HG02588 (cell line): Measurements from ENCODE around the gene MAP3K5.

Experiments used
- ATAC-seq: cut with Tn5 transposase; IDR thresholded peaks from one replicate; pipeline ENCODE4 v1.9.1; 2021; ENCODE audit warnings: mild to moderate bottlenecking, moderate library complexity; ENCODE audit not compliant: unreplicated experiment

MAP3K5 gene

DNA sequence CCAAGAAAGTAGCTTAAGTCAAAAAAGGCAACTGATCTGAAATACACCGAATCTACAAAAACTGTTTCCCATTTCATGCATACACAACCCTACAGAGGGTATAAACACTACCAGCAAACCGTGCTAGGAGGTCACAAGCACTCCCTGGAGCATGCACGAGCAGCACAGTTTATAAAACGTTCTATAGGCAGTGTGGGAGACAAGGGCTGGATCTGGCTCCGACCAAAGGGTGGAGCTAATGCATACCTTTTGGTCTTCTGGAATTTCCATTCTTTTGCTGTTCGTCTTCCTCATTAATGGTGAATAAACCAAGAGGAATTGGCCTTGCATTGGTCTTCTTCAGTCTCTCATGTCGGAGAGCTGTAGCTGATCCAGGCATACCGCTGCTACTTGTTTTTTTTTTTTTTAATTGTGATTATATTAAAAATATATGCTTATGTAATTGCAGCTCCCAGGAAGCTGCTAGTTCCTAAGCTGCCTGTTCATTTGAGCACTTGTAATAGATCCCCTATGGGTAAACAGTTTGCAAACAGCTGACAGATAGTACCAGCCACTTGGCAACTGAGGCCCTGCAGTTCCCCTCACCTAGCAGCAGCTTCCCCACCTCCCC, 266.6 kb downstream of the MAP3K5 start:
- no peak for ATAC-seq

DNA sequence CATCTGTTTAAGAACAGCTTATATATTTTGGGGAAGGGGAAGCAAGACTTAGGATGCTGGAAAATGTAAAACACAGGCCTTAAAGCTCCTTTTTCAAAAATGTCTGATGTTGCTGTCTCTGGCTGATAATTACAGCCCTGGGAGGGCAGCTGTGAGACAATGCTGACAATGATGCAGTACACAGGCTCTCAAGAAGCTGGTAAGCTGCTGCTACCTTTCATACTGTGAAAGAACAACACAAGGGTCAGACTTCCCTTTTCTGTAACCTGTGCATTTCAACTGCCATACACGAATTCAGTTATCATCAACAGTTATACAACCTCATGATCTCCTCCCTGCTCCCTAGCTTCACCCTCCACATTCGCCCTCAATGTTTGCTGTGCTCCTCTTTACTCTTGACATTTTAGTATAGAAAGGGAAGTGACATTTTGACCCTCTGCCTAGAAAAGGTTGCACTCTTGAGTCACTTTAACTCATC, 267.3 kb downstream of the MAP3K5 start:
- no peak for ATAC-seq

DNA sequence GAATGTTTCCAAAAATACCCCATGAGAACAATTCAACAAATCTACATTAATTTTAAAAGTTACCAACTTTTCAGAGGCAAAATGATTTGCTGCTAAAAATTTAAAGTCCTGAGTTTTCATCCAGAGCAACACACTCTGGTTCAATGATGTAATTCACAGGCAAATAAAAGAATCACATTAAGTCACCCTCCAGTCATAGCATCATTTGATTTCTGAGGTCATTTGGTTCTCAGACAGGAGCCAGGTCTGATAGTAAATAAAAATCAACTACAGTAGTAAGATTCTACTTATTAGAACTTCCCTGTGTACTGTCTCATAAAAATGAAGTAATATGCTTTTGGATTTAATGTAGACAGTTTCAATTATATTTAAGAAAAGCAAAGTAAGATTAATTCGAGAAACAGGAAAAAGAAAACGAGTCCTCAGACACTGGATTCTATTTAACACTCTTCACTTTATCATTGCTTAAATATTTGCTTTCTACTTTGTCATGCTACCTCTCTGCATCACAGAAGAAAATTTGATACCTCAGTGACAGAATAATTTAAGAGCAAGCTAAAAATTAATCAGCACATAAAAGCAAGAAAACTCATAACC, 267.8 kb downstream of the MAP3K5 start:
- no peak for ATAC-seq

GRCh38 chr6:136523196-136523595, 269.1 kb downstream of the MAP3K5 start:
- no peak for ATAC-seq

DNA sequence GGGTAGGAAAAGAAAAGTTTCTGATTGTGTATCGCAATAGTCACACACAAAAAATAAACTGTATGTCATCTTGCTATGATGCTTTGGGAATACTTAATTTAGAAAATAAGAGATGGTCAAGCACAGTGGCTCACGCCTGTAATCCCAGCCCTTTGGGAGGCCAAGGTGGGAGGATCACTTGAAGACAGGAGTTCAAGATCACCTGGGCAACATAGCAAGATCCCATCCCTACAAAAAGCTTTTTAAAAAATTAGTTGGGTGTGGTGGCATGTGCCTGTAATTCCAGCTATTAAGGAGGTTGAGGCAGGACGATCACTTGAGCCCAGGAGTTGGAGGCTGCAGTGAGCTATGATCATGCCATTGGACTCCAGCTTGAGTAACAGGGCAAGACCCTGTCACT, 269.6 kb downstream of the MAP3K5 start:
- no peak for ATAC-seq

DNA sequence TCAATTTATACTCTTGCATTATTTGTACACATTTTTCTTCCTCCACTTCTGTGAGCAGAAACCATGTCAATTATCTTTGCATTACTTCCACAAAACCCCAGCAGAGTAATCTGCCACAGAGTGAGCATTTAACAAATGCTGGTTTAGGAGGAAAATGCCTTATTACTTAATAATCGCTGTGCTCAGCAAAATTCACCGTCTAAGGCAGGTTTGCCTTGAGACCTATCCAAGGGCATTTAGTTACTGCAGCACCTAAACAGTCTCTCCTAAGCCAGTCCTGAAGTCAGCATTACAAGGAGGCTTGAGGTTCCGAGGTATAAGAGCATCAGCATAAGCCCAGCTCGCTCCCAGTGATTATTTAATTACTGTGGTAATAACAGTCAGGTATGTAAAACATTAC, 270.4 kb downstream of the MAP3K5 start:
- ATAC-seq = no peak

- no peak for ATAC-seq
Measured at GRCh38 chr6:136521427-136521826, 270.9 kb downstream of the MAP3K5 start.

GRCh38 chr6:136520517-136520916, 271.8 kb downstream of the MAP3K5 start:
- ATAC-seq = no peak

DNA sequence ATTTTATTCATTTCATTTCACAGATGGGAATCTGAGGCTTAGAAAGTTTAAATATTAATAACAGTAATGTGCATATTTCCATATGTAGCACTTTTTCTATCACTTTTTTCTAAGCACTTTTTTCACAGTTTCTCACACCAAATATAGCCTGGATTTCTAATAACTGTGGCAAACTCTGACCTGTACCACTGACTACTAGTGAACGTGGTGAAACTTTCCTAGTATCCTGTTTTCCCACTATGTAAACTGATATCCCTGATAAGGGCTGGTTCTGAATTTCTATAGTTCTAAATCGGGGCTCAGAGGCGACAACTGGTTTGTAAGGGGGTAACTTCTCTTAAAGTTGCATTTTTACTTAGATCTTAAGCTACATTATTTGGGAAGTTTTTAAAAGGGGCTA, 274.7 kb downstream of the MAP3K5 start:
- ATAC-seq = no peak

DNA sequence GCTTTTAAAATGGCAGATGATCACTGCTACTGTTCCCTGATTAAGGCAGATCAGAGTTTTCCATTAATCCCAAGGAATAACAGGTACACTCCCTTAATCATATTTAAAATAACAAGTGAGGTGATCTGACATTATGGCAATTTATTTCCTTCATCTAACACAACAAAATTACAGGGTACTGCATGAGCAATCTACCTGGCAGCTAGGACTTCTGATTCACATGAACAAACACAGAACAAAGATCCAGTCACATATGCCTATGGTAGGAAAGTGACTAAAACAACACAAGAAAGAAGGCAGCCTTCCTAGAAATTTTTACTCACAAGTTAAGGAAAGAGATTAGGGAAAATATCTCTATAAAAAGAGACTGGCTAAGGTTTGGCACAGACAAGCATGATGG, 275.3 kb downstream of the MAP3K5 start:
- no peak for ATAC-seq

GRCh38 chr6:136514591-136514990, 277.7 kb downstream of the MAP3K5 start:
- no peak for ATAC-seq

DNA sequence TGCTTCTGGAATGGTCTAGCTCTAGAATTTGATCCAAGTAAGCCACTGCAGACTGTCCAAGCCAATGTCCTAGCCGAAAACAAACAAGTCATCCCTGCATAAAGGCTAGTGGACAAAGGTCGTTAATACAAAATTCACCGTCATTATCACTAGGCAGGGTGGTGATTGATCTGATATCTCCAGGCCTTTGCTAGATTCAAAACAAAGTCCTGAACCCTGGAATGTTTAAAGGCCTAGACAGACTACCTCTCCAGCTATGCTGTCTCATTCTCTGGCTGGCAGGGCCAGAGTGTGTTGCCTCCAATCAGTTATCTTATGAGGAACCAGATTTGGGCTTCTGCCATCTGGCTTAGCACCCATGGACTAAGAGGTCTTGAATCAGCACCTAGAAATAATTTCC, 280.4 kb downstream of the MAP3K5 start:
- no peak for ATAC-seq

- ATAC-seq = no peak
Measured at GRCh38 chr6:136511397-136511796, 280.9 kb downstream of the MAP3K5 start.

DNA sequence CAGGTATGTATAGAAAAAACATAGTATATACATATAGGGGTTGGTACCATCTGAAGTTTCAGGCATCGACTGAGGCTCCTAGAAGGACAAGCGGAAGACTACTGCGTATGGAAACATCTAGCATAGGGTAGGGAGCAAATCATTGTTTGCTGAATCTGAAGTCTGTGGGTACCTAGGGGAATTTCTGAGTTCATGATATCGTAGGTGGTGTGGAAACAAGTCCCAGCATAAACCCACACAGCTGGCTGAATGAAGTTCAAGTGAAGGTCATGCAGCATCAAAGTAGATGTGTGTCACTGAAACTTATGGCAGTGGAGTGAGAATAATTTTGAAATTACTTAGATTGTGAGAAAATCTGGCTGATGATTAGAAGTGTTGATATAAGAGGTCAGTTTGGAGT, 281.5 kb downstream of the MAP3K5 start:
- no peak for ATAC-seq

DNA sequence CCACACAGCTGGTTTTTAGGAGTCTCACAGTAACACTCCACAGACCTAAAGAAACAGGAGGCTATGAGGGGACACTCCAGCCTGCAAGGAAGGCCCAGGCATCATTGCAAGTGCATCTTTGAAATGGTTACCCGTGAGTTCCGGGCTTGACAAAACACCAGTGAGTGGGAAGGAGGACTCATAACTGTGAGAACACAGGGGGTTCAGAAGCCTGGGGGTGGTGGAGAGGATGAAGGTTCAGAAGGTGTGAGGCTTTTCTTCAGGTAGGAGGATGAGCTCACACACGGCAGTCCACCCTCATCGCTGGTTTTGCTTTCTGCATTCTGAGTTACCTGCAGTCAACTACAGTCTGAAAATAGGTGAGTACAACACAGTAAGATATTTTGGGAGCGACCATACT, 282.0 kb downstream of the MAP3K5 start:
- ATAC-seq = no peak

GRCh38 chr6:136508725-136509392, 283.4 kb downstream of the MAP3K5 start:
- ATAC-seq = no peak
